Spleen (tissue), 13 donors: ENCODE results near the gene CDH26. TPM values are rescaled to one million over a fixed set of nuclear protein-coding genes. Genes with fewer than 3 reads are reported as not detected.

Experiments
- DNase-seq: peaks from one replicate; pipeline ENCODE4 v3.0.0-alpha.2; 2020
- H3K27ac ChIP-seq, 8 donors: fragments of 200-600 bp; sonication (generic) in 7 of 8; 1 replicate in 4 of 8; 2 replicates in 4 of 8; pipeline versions ENCODE4 v1.5.0 to v1.8.0; 2016 to 2021; ENCODE audit warnings: inconsistent platforms in 4 of 8, mild to moderate bottlenecking in 4 of 8, moderate library complexity in 1 of 8
- H3K27me3 ChIP-seq, 7 donors: fragments of 200-600 bp; sonication (generic) in 6 of 7; replicated peaks in 1 of 7; 1 replicate in 4 of 7; 2 replicates in 3 of 7; pipeline versions ENCODE4 v1.5.0 to v1.8.0; 2016 to 2021; ENCODE audit warnings: inconsistent platforms in 3 of 7, mild to moderate bottlenecking in 1 of 7
- H3K36me3 ChIP-seq, 6 donors: fragments of 200-600 bp; sonication (generic) in 5 of 6; 1 replicate in 4 of 6; 2 replicates in 2 of 6; pipeline versions ENCODE4 v1.5.0 to v1.8.0; 2016 to 2021; ENCODE audit warnings: inconsistent platforms in 2 of 6
- H3K4me1 ChIP-seq, 6 donors: fragments of 200-600 bp; sonication (generic) in 5 of 6; 1 replicate in 3 of 6; 2 replicates in 3 of 6; pipeline versions ENCODE4 v1.5.0 to v1.8.0; 2016 to 2021; ENCODE audit warnings: inconsistent platforms in 3 of 6
- H3K4me3 ChIP-seq, 8 donors: fragments of 200-600 bp; sonication (generic) in 7 of 8; 1 replicate in 4 of 8; 2 replicates in 4 of 8; pipeline versions ENCODE4 v1.5.0 to v1.8.0; 2016 to 2021; ENCODE audit warnings: inconsistent platforms in 4 of 8, mild to moderate bottlenecking in 4 of 8, moderate library complexity in 2 of 8
- H3K9me3 ChIP-seq, 8 donors: fragments of 200-600 bp; sonication (generic) in 7 of 8; 1 replicate in 4 of 8; 2 replicates in 4 of 8; pipeline versions ENCODE4 v1.5.0 to v1.8.0; 2016 to 2021; ENCODE audit warnings: inconsistent platforms in 4 of 8
- CTCF ChIP-seq, 11 experiments: fragments of 200-600 bp in 7 of 11; fragments of 450-650 bp in 4 of 11; sonication (generic) in 4 of 11; IDR thresholded peaks in 8 of 11; conservative IDR thresholded peaks in 3 of 11; 1 replicate in 7 of 11; 2 replicates in 4 of 11; pipeline versions ENCODE4 v1.4.0 to v1.8.0; 2016 to 2021; ENCODE audit warnings: antibody characterized with exemption in 11 of 11, inconsistent platforms in 4 of 11, mild to moderate bottlenecking in 1 of 11
- POLR2A ChIP-seq, 3 donors: fragments of 450-650 bp; IDR thresholded peaks; one replicate each; pipeline ENCODE4 v1.5.1; 2017; ENCODE audit warnings: antibody characterized with exemption in 3 of 3, mild to moderate bottlenecking in 1 of 3
- POLR2AphosphoS5 ChIP-seq, 3 donors: sonication (generic); formaldehyde crosslinking; IDR thresholded peaks; one replicate each; pipeline ENCODE4 v1.5.1; 2017; ENCODE audit warnings: antibody characterized with exemption in 3 of 3
- WGBS, 5 donors: extraction: QIAGEN DNeasy Blood & Tissue Kit in 3 of 5; methylation state at CpG; one replicate each; pipeline versions ENCODE4 v1.1.5 to v1.1.7; 2013 to 2018; 5-methylcytosine and 5-hydroxymethylcytosine counted together
- intact Hi-C: fragments of 100-400 bp; cut with DNase I; formaldehyde crosslinking; loops from one replicate; pipeline ENCODE4 v1.15.0; 2023; ENCODE audit warnings: low total_unique reads
- long read RNA-seq, 2 donors: transcript quantifications; one replicate each; lab custom pipeline, GENCODE V29; 2026
- polyA plus RNA-seq, 3 donors: library from polyadenylated mRNA; stranded (reverse); fragments of 200-250 nt; gene quantifications; one replicate each; pipeline ENCODE4 v1.2.1, GENCODE V29; 2013
- total RNA-seq, 7 donors: library from RNA; depleted of rRNA in 3 of 7; stranded (reverse); fragments of >200 nt in 3 of 7; fragmentation: NEBNext Ultra II Directional in 4 of 7; extraction: Animal tissue kit (Norgen Biotek cat#: 25700) in 4 of 7; gene quantifications; one replicate each; pipeline versions ENCODE4 v1.1.0 to v1.2.1, GENCODE V29; 2016 to 2021
- donor health status: healthy with polysubstance abuse.
- donor health status: DM: no; HTN: no; CAD: no; lungs with moderate emphysema.
- donor health status: DM: no; HTN: no; CAD: no.
- donor health status: Bipolar disorder and iron deficiency.
- donor health status: healthy.
- donor health status: DM: no; HTN: no; CAD: no.
- donor health status: DM: yes; HTN: yes; CAD: no.

Gene CDH26
- total RNA-seq (1 to 10 TPM; 1.8 to 6.2 (median 3.1) TPM), polyA plus RNA-seq (1 to 10 TPM in 1 of 3 donors, under 1 TPM in 2; 0.70 to 1.3 (median 0.89) TPM)
- long read RNA-seq, donor 1 = 0 reads
- long read RNA-seq, donor 2 = 0 reads

GRCh38 chr20:59958123-59958522 lies at the start of gene CDH26:
Gene CDH26 (plus strand): TSS chr20:59958423. CDS start chr20:59958727, 304 bp downstream.
- Histone ChIP-seq H3K27me3 (no peaks in the 10 kb centered on the region), H3K27ac (no peak within 1 kb of the TSS), H3K4me1 (no peaks in the 10 kb centered on the region), H3K36me3 (peaks cover 0 to 17% (median 0%) of the 10 kb centered on the region in 6 donors), H3K4me3 (no peak within 1 kb of the TSS), H3K9me3 (no peaks in the 10 kb centered on the region)
- TF ChIP-seq CTCF (IDR thresholded peaks at IDR 0.05 in 8 of 11, conservative IDR thresholded peaks at IDR 0.05 in 3 of 11) (no peak), POLR2AphosphoS5 (IDR thresholded peaks at IDR 0.05) (no peak), POLR2A (IDR thresholded peaks at IDR 0.05) (no peak)
- DNase-seq = no peak
- 78 to 89% (median 88%) methylated on average over 5 of the region's 5 CpGs for WGBS, 5 donors
- intact Hi-C loops = no loop called here

DNA sequence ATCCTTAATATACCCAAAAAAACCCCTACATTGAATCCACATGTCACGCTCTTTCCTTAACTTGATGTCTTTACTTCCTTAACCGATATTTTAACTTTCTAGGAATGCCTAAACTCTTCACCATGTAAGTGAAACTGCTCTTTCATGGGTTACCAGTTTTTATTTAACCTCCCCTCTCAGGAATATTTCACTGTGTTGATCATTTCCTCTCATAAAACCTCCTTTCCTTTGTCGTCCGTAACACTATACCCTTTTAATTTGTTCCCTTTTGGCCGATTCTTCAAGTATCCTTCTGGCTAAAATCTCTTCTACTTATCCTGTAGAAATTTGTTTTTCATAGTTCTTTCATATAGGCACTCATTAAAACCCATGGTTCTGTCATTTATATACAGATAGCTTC lies 49.4 kb upstream of the CDH26 start:
- no peaks in the 10 kb centered on the region for H3K4me1 ChIP-seq
- intact Hi-C loops = no loop called here
- no peaks in the 10 kb centered on the region for H3K27me3 ChIP-seq
- H3K36me3 ChIP-seq = no peaks in the 10 kb centered on the region
- TF ChIP-seq POLR2AphosphoS5 (IDR thresholded peaks at IDR 0.05) = no peak
- TF ChIP-seq CTCF (IDR thresholded peaks at IDR 0.05 in 8 of 11, conservative IDR thresholded peaks at IDR 0.05 in 3 of 11) = no peak
- TF ChIP-seq POLR2A (IDR thresholded peaks at IDR 0.05) = no peak
- H3K4me3 ChIP-seq = no peak overlapping the region
- no peaks in the 10 kb centered on the region for H3K9me3 ChIP-seq
- no peak overlapping the region for H3K27ac ChIP-seq
- no peak for DNase-seq
- WGBS, 5 donors = 83 to 92% (median 88%) methylated on average over 5 of the region's 5 CpGs

DNA sequence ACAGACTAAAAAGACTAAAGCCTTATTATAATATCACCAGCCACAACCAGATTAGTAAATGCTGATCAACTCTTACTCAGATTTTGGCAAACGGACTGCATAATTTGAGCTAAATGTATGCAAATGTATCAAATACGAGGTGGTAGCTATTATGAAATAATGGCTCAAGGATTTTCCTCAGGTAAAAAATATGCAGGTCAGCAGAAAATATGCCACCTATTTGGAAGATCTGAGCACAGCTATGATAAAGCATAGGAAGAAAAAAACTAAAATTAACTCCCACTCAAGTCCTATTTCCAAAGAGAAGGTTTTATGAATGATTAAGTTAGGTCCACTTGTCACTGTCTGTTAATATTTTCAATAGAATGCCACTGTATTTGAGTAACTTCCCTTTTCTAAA lies 47.2 kb upstream of the CDH26 start:
- no peak overlapping the region for H3K4me3 ChIP-seq
- WGBS, 5 donors = 77 to 92% (median 86%) methylated on average over 2 of the region's 2 CpGs
- no peaks in the 10 kb centered on the region for H3K4me1 ChIP-seq
- H3K9me3 ChIP-seq = no peaks in the 10 kb centered on the region
- no peak for TF ChIP-seq CTCF (IDR thresholded peaks at IDR 0.05 in 8 of 11, conservative IDR thresholded peaks at IDR 0.05 in 3 of 11)
- TF ChIP-seq POLR2AphosphoS5 (IDR thresholded peaks at IDR 0.05) = no peak
- TF ChIP-seq POLR2A (IDR thresholded peaks at IDR 0.05) = no peak
- H3K36me3 ChIP-seq = no peaks in the 10 kb centered on the region
- DNase-seq = no peak
- no peaks in the 10 kb centered on the region for H3K27me3 ChIP-seq
- intact Hi-C loops = no loop called here
- no peak overlapping the region for H3K27ac ChIP-seq

- no peak for DNase-seq
- 50 to 67% (median 64%) methylated on average over 4 of the region's 4 CpGs for WGBS, 5 donors
- intact Hi-C loops = no loop called here
- Histone ChIP-seq H3K27ac (no peak overlapping the region), H3K9me3 (no peaks in the 10 kb centered on the region), H3K4me1 (no peaks in the 10 kb centered on the region), H3K4me3 (no peak overlapping the region), H3K36me3 (peaks cover 0 to 3% (median 0%) of the 10 kb centered on the region in 6 donors), H3K27me3 (no peaks in the 10 kb centered on the region)
- TF ChIP-seq POLR2A (IDR thresholded peaks at IDR 0.05) (no peak), CTCF (IDR thresholded peaks at IDR 0.05 in 8 of 11, conservative IDR thresholded peaks at IDR 0.05 in 3 of 11) (no peak), POLR2AphosphoS5 (IDR thresholded peaks at IDR 0.05) (no peak)
Observed at GRCh38 chr20:59912609-59913008, 45.6 kb upstream of the CDH26 start.
